Neural cell (in vitro differentiated cells): Measurements from ENCODE around the gene SPECC1L.

Experiments
- EP300 ChIP-seq: fragments of 450-650 bp; conservative IDR thresholded peaks from 2 replicates; pipeline ENCODE4 v1.6.1; 2014; ENCODE audit warnings: antibody characterized with exemption, mild to moderate bottlenecking, moderate library complexity; ENCODE audit not compliant: poor library complexity, severe bottlenecking
- MXI1 ChIP-seq: fragments of 450-650 bp; conservative IDR thresholded peaks from 2 replicates; pipeline ENCODE4 v1.6.1; 2014; ENCODE audit warnings: antibody characterized with exemption, mild to moderate bottlenecking; ENCODE audit not compliant: poor library complexity, severe bottlenecking
- SMC3 ChIP-seq: fragments of 450-650 bp; conservative IDR thresholded peaks from 2 replicates; pipeline ENCODE4 v1.6.1; 2014; ENCODE audit warnings: antibody characterized with exemption, mild to moderate bottlenecking, moderate library complexity; ENCODE audit not compliant: poor library complexity
- TF ChIP-seq, protein P1 (sequence below): fragments of 450-650 bp; IDR thresholded peaks from 2 replicates; pipeline ENCODE4 v1.5.1; 2014; ENCODE audit warnings: antibody characterized with exemption, mild to moderate bottlenecking, moderate library complexity; ENCODE audit not compliant: poor library complexity, severe bottlenecking

DNA sequence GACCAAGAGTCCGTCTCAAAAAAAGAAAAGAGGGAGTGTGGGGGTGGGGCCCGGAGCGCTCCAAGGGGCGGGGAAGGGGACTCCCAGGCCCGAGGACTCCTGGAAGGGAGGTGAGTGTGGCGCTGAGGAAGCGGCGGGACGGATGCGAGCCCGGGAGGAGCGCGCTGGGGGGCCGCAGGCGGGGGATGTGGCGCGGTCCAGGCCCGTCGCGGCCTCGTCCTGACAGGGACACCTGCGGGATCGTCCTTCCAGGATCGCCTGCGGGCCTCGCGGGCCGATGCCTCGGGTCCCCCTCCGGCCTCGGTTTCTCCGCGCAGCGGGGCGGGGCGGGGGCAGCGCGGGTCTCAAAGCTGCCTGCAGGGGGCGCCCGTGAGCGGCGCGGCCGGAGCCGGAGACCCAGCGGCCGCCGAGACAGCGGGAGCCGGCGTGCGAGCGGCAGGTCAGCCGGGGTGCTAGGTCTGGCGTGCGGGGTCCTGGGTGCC, 152.9 kb downstream of the SPECC1L start:
- TF ChIP-seq, protein P1, sequence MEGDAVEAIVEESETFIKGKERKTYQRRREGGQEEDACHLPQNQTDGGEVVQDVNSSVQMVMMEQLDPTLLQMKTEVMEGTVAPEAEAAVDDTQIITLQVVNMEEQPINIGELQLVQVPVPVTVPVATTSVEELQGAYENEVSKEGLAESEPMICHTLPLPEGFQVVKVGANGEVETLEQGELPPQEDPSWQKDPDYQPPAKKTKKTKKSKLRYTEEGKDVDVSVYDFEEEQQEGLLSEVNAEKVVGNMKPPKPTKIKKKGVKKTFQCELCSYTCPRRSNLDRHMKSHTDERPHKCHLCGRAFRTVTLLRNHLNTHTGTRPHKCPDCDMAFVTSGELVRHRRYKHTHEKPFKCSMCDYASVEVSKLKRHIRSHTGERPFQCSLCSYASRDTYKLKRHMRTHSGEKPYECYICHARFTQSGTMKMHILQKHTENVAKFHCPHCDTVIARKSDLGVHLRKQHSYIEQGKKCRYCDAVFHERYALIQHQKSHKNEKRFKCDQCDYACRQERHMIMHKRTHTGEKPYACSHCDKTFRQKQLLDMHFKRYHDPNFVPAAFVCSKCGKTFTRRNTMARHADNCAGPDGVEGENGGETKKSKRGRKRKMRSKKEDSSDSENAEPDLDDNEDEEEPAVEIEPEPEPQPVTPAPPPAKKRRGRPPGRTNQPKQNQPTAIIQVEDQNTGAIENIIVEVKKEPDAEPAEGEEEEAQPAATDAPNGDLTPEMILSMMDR = peak; percentile 71
- no peak for TF ChIP-seq EP300
- TF ChIP-seq MXI1 = no peak
- peak; percentile 67 for TF ChIP-seq SMC3
